Ovary (tissue), 3 donors: Measurements from ENCODE around the gene GSTM5.

ENCODE experiments used
- CTCF ChIP-seq, 3 donors: fragments of 450-650 bp in 2 of 3; fragments of 200-600 bp in 1 of 3; IDR thresholded peaks; one replicate each; pipeline versions ENCODE4 v1.5.1 to v1.8.0; 2016 to 2022; ENCODE audit warnings: antibody characterized with exemption in 3 of 3, mild to moderate bottlenecking in 1 of 3
- POLR2A ChIP-seq: fragments of 450-650 bp; IDR thresholded peaks from one replicate; pipeline ENCODE4 v1.6.1; 2017; ENCODE audit warnings: antibody characterized with exemption, mild to moderate bottlenecking, moderate library complexity
- donor health status: DM: no; HTN: no; CAD: no.

- no peak for TF ChIP-seq CTCF (IDR thresholded peaks at IDR 0.05)
- TF ChIP-seq POLR2A = no peak
Measured at GRCh38 chr1:109705411-109705810, 6.6 kb upstream of the GSTM5 start.
